ENCODE measurements around the gene NOTCH4.

The NOTCH4 gene

GRCh38 chr6:32151863-32152768 is 71.8 kb downstream of the NOTCH4 start, which contains the start of gene PRRT1:
Gene PRRT1, minus strand, starts transcription at chr6:32151939. Its CDS starts 112 bp downstream, at chr6:32151827.
- no peak for TF ChIP-seq GATA3 (IDR thresholded peaks at IDR 0.05; ENCODE audit: low read depth, low read length)
- no peak for TF ChIP-seq GATA2 (IDR thresholded peaks at IDR 0.05; ENCODE audit: low read depth, low read length)

GRCh38 chr6:32151181-32151862 is 72.5 kb downstream of the NOTCH4 start:
- TF ChIP-seq GATA3 (IDR thresholded peaks at IDR 0.05; ENCODE audit: low read depth, low read length) (no peak), GATA2 (IDR thresholded peaks at IDR 0.05; ENCODE audit: low read depth, low read length) (no peak)

GRCh38 chr6:32149932-32150870 is 73.7 kb downstream of the NOTCH4 start:
- no peak for TF ChIP-seq GATA3 (IDR thresholded peaks at IDR 0.05; ENCODE audit: low read depth, low read length)
- TF ChIP-seq GATA2 (IDR thresholded peaks at IDR 0.05; ENCODE audit: low read depth, low read length), result no peak

GRCh38 chr6:32149092-32149755 is 74.6 kb downstream of the NOTCH4 start:
- TF ChIP-seq GATA3 (IDR thresholded peaks at IDR 0.05; ENCODE audit: low read depth, low read length), result no peak
- no peak for TF ChIP-seq GATA2 (IDR thresholded peaks at IDR 0.05; ENCODE audit: low read depth, low read length)

GRCh38 chr6:32148289-32149091 is 75.4 kb downstream of the NOTCH4 start:
- TF ChIP-seq GATA2 (IDR thresholded peaks at IDR 0.05; ENCODE audit: low read depth, low read length), result no peak
- TF ChIP-seq GATA3 (IDR thresholded peaks at IDR 0.05; ENCODE audit: low read depth, low read length), result no peak

- TF ChIP-seq GATA2 (IDR thresholded peaks at IDR 0.05; ENCODE audit: low read depth, low read length) (no peak), GATA3 (IDR thresholded peaks at IDR 0.05; ENCODE audit: low read depth, low read length) (no peak)
These were observed 76.3 kb downstream of the NOTCH4 start for GRCh38 chr6:32147401-32148132.

- no peak for TF ChIP-seq GATA2 (IDR thresholded peaks at IDR 0.05; ENCODE audit: low read depth, low read length)
- no peak for TF ChIP-seq GATA3 (IDR thresholded peaks at IDR 0.05; ENCODE audit: low read depth, low read length)
These were observed 77.2 kb downstream of the NOTCH4 start for GRCh38 chr6:32146687-32147086.

GRCh38 chr6:32146287-32146686 is 77.6 kb downstream of the NOTCH4 start:
- TF ChIP-seq GATA3 (IDR thresholded peaks at IDR 0.05; ENCODE audit: low read depth, low read length) (no peak), GATA2 (IDR thresholded peaks at IDR 0.05; ENCODE audit: low read depth, low read length) (no peak)
